Trophoblast cell (in vitro differentiated cells and primary cell): ENCODE data around the gene PDE4D.

Experiments
- DNase-seq, 2 donors: peaks; one replicate each; pipeline ENCODE4 v3.0.0-alpha.2; 2016
- H2AFZ ChIP-seq: 2 replicates; pipeline ENCODE4 v1.6.1; 2013; ENCODE audit warnings: low read length, moderate library complexity, mild to moderate bottlenecking; ENCODE audit not compliant: insufficient read depth, poor library complexity
- H2AK5ac ChIP-seq: 2 replicates; pipeline ENCODE4 v1.6.1; 2013; ENCODE audit warnings: mild to moderate bottlenecking, low read length
- H2BK120ac ChIP-seq: 2 replicates; pipeline ENCODE4 v1.6.1; 2013; ENCODE audit warnings: low read length, mild to moderate bottlenecking, moderate library complexity; ENCODE audit not compliant: insufficient read depth, poor library complexity
- H2BK12ac ChIP-seq: 2 replicates; pipeline ENCODE4 v1.6.1; 2013; ENCODE audit warnings: mild to moderate bottlenecking, low read length, moderate library complexity
- H2BK5ac ChIP-seq: 2 replicates; pipeline ENCODE4 v1.6.1; 2013; ENCODE audit warnings: low read length, low read depth, moderate library complexity, mild to moderate bottlenecking; ENCODE audit not compliant: poor library complexity
- H3K14ac ChIP-seq: 2 replicates; pipeline ENCODE4 v1.6.1; 2013; ENCODE audit warnings: mild to moderate bottlenecking, low read length
- H3K18ac ChIP-seq: 2 replicates; pipeline ENCODE4 v1.6.1; 2013; ENCODE audit warnings: mild to moderate bottlenecking, low read length
- H3K23ac ChIP-seq: 2 replicates; pipeline ENCODE4 v1.6.1; 2013; ENCODE audit warnings: low read length
- H3K27ac ChIP-seq: 2 replicates; pipeline ENCODE4 v1.5.1; 2013; ENCODE audit warnings: low read depth, mild to moderate bottlenecking, inconsistent platforms, low read length, moderate library complexity
- H3K27me3 ChIP-seq: 2 replicates; pipeline ENCODE4 v1.6.1; 2013; ENCODE audit warnings: inconsistent platforms, mild to moderate bottlenecking, low read length, moderate library complexity; ENCODE audit not compliant: insufficient read depth
- H3K36me3 ChIP-seq, 2 experiments: 1 replicate in 1 of 2; 2 replicates in 1 of 2; pipeline ENCODE4 v1.6.1; 2013; ENCODE audit warnings: low read length in 2 of 2, mild to moderate bottlenecking in 2 of 2, moderate library complexity in 1 of 2; ENCODE audit not compliant: insufficient read depth in 2 of 2, control insufficient read depth in 1 of 2
- H3K4ac ChIP-seq: 2 replicates; pipeline ENCODE4 v1.6.1; 2013; ENCODE audit warnings: low read depth, mild to moderate bottlenecking, low read length, moderate library complexity
- H3K4me1 ChIP-seq, 2 experiments: 1 replicate in 1 of 2; 2 replicates in 1 of 2; pipeline ENCODE4 v1.6.1; 2013; ENCODE audit warnings: low read length in 2 of 2, mild to moderate bottlenecking in 2 of 2, moderate library complexity in 1 of 2; ENCODE audit not compliant: insufficient read depth in 2 of 2, control insufficient read depth in 1 of 2
- H3K4me2 ChIP-seq: 2 replicates; pipeline ENCODE4 v1.6.1; 2013; ENCODE audit warnings: inconsistent platforms, mild to moderate bottlenecking, low read length, moderate library complexity
- H3K4me3 ChIP-seq: 2 replicates; pipeline ENCODE4 v1.5.1; 2013; ENCODE audit warnings: mild to moderate bottlenecking, low read depth, low read length, inconsistent platforms
- H3K79me1 ChIP-seq: one replicate; pipeline ENCODE4 v1.6.1; 2013; ENCODE audit warnings: low read length
- H3K79me2 ChIP-seq: 2 replicates; pipeline ENCODE4 v1.6.1; 2013; ENCODE audit warnings: low read length, mild to moderate bottlenecking; ENCODE audit not compliant: control insufficient read depth, insufficient read depth, poor library complexity
- H3K9ac ChIP-seq: 2 replicates; pipeline ENCODE4 v1.6.1; 2013; ENCODE audit warnings: mild to moderate bottlenecking, low read length
- H3K9me3 ChIP-seq: 2 replicates; pipeline ENCODE4 v1.6.1; 2013; ENCODE audit warnings: low read depth, mild to moderate bottlenecking, control low read depth, inconsistent platforms, low read length; ENCODE audit not compliant: insufficient read depth
- H4K12ac ChIP-seq: 2 replicates; pipeline ENCODE4 v1.6.1; 2013; ENCODE audit warnings: low read depth, mild to moderate bottlenecking, low read length, moderate library complexity
- H4K8ac ChIP-seq: 2 replicates; pipeline ENCODE4 v1.6.1; 2013; ENCODE audit warnings: low read depth, mild to moderate bottlenecking, low read length, moderate library complexity
- H4K91ac ChIP-seq: one replicate; pipeline ENCODE4 v1.6.1; 2013; ENCODE audit warnings: low read depth, mild to moderate bottlenecking, low read length, moderate library complexity
- WGBS: extraction: QIAGEN DNeasy Blood & Tissue Kit; methylation state at CpG from one replicate; pipeline ENCODE4 v1.1.7; 2013; ENCODE audit warnings: missing lambda C conversion rate; ENCODE audit not compliant: insufficient read length, insufficient coverage; ENCODE audit errors: extremely low coverage; 5-methylcytosine and 5-hydroxymethylcytosine counted together

Gene PDE4D

GRCh38 chr5:59583151-59583809 is 310.2 kb downstream of the PDE4D start:
- WGBS, result no CpG with 5 or more reads among the region's 2 CpGs
- Histone ChIP-seq H3K36me3 (no peaks in the 10 kb centered on the region), H3K23ac (no peak overlapping the region), H2BK12ac (no peak overlapping the region), H3K27me3 (no peaks in the 10 kb centered on the region), H3K79me2 (no peaks in the 10 kb centered on the region), H4K91ac (no peak overlapping the region), H3K9me3 (no peaks in the 10 kb centered on the region), H3K4ac (no peak overlapping the region), H3K14ac (no peak overlapping the region), H2AK5ac (no peak overlapping the region), H3K18ac (no peak overlapping the region), H3K27ac (no peak overlapping the region), H3K4me3 (no peak overlapping the region), H4K12ac (no peak overlapping the region), H3K79me1 (no peaks in the 10 kb centered on the region), H2BK120ac (no peak overlapping the region), H3K4me2 (no peak overlapping the region), H2AFZ (no peak overlapping the region), H3K9ac (no peak overlapping the region), H2BK5ac (no peak overlapping the region), H3K4me1 (no peaks in the 10 kb centered on the region), H4K8ac (no peak overlapping the region)
- no peak for DNase-seq

GRCh38 chr5:59582746-59583145 is 310.8 kb downstream of the PDE4D start:
- H3K27me3 ChIP-seq, result no peaks in the 10 kb centered on the region
- no peak overlapping the region for H3K23ac ChIP-seq
- H2BK5ac ChIP-seq, result no peak overlapping the region
- no peak overlapping the region for H3K14ac ChIP-seq
- no peak overlapping the region for H2AFZ ChIP-seq
- H3K4ac ChIP-seq, result no peak overlapping the region
- no peaks in the 10 kb centered on the region for H3K4me1 ChIP-seq
- H3K36me3 ChIP-seq, result no peaks in the 10 kb centered on the region
- H2BK12ac ChIP-seq, result no peak overlapping the region
- DNase-seq, result no peak
- H2BK120ac ChIP-seq, result no peak overlapping the region
- H3K9me3 ChIP-seq, result no peaks in the 10 kb centered on the region
- no peak overlapping the region for H3K18ac ChIP-seq
- H3K27ac ChIP-seq, result no peak overlapping the region
- no peak overlapping the region for H3K4me3 ChIP-seq
- H3K4me2 ChIP-seq, result no peak overlapping the region
- H4K8ac ChIP-seq, result no peak overlapping the region
- H3K79me1 ChIP-seq, result no peaks in the 10 kb centered on the region
- no peak overlapping the region for H4K12ac ChIP-seq
- no peak overlapping the region for H2AK5ac ChIP-seq
- H3K9ac ChIP-seq, result no peak overlapping the region
- H3K79me2 ChIP-seq, result no peaks in the 10 kb centered on the region
- no peak overlapping the region for H4K91ac ChIP-seq

GRCh38 chr5:59579824-59580167 is 313.7 kb downstream of the PDE4D start:
- no CpG with 5 or more reads among the region's 1 CpG for WGBS
- no peak overlapping the region for H3K9ac ChIP-seq

GRCh38 chr5:59579101-59579823 is 314.3 kb downstream of the PDE4D start:
- Histone ChIP-seq H4K91ac (no peak overlapping the region), H3K4me2 (no peak overlapping the region), H2BK120ac (no peak overlapping the region), H4K8ac (no peak overlapping the region), H3K4ac (no peak overlapping the region), H3K18ac (no peak overlapping the region), H3K23ac (no peak overlapping the region), H2AK5ac (no peak overlapping the region), H3K9ac (no peak overlapping the region), H3K9me3 (no peaks in the 10 kb centered on the region), H3K4me3 (no peak overlapping the region), H3K27me3 (no peaks in the 10 kb centered on the region), H3K79me2 (no peaks in the 10 kb centered on the region), H2BK12ac (no peak overlapping the region), H3K14ac (no peak overlapping the region), H3K4me1 (no peaks in the 10 kb centered on the region), H3K27ac (no peak overlapping the region), H3K79me1 (no peaks in the 10 kb centered on the region), H2AFZ (no peak overlapping the region), H2BK5ac (no peak overlapping the region), H4K12ac (no peak overlapping the region), H3K36me3 (no peaks in the 10 kb centered on the region)
- WGBS, result no CpG with 5 or more reads among the region's 2 CpGs
- no peak for DNase-seq

More at GRCh38 chr5:59579824-59580167, 313.7 kb downstream of the PDE4D start:
- Histone ChIP-seq H3K4me2 (no peak overlapping the region), H2AFZ (no peak overlapping the region), H4K8ac (no peak overlapping the region), H3K79me1 (no peaks in the 10 kb centered on the region), H4K12ac (no peak overlapping the region), H3K4ac (no peak overlapping the region), H3K4me1 (no peaks in the 10 kb centered on the region), H3K9me3 (no peaks in the 10 kb centered on the region), H3K79me2 (no peaks in the 10 kb centered on the region), H4K91ac (no peak overlapping the region), H3K23ac (no peak overlapping the region), H3K27me3 (no peaks in the 10 kb centered on the region), H2BK120ac (no peak overlapping the region), H3K36me3 (no peaks in the 10 kb centered on the region), H2BK5ac (no peak overlapping the region), H3K4me3 (no peak overlapping the region), H3K14ac (no peak overlapping the region), H3K27ac (no peak overlapping the region), H3K18ac (no peak overlapping the region), H2AK5ac (no peak overlapping the region), H2BK12ac (no peak overlapping the region)
- no peak for DNase-seq
